IMR-90 (cell line): ENCODE results near the gene GMPPA. TPM values are rescaled to one million over a fixed set of nuclear protein-coding genes. Genes with fewer than 3 reads are reported as not detected.

Experiments
- ATAC-seq: fragments of 200-7000 bp; cut with Tn5 transposase; 2 replicates; pipeline ENCODE4 v1.9.1; 2020; ENCODE audit warnings: low read depth, mild to moderate bottlenecking, moderate library complexity
- BruUV-seq: library from RNA; stranded (reverse); fragments of 400-500 nt; replicated peaks from 2 replicates; lab custom pipeline; 2021; lab: Mats Ljungman, UMichigan
- CTCF ChIA-PET: fragments of 300-600 bp; formaldehyde crosslinking; extraction: SDS; loops from one replicate; lab custom pipeline; 2021; ENCODE audit warnings: antibody characterized with exemption; lab: Yijun Ruan, JAX
- POLR2A ChIA-PET: fragments of 300-600 bp; sonication (Branson Sonifier 250); formaldehyde crosslinking; loops from one replicate; lab custom pipeline; 2022; ENCODE audit warnings: antibody characterized with exemption; ENCODE audit not compliant: unreplicated experiment; lab: Charles Lee
- DNase-seq: peaks from one replicate; pipeline ENCODE4 v3.0.0; 2013
- H2AFZ ChIP-seq: replicated peaks from 2 replicates; pipeline ENCODE3; 2013; ENCODE audit warnings: low read length, mild to moderate bottlenecking; ENCODE audit not compliant: poor library complexity
- H2AK5ac ChIP-seq: 2 replicates; pipeline ENCODE4 v1.6.1; 2013; ENCODE audit warnings: low read depth, low read length, inconsistent platforms
- H2AK9ac ChIP-seq: replicated peaks from 2 replicates; pipeline ENCODE3; 2013; ENCODE audit warnings: mild to moderate bottlenecking, low read depth, low read length, moderate library complexity; ENCODE audit not compliant: poor library complexity
- H2BK120ac ChIP-seq: 2 replicates; pipeline ENCODE4 v1.6.1; 2013; ENCODE audit warnings: low read depth, low read length, inconsistent platforms
- H2BK15ac ChIP-seq: 3 replicates; pipeline ENCODE4 v1.6.1; 2013; ENCODE audit warnings: low read depth, low read length, inconsistent platforms
- H2BK20ac ChIP-seq: 2 replicates; pipeline ENCODE4 v1.6.1; 2013; ENCODE audit warnings: low read depth, mild to moderate bottlenecking, inconsistent platforms, low read length, moderate library complexity
- H2BK5ac ChIP-seq: 2 replicates; pipeline ENCODE4 v1.6.1; 2013; ENCODE audit warnings: mild to moderate bottlenecking, low read depth, low read length, inconsistent platforms; ENCODE audit not compliant: poor library complexity, severe bottlenecking
- H3K14ac ChIP-seq: replicated peaks from 2 replicates; pipeline ENCODE4 v1.6.1; 2013; ENCODE audit warnings: low read depth, low read length, inconsistent platforms
- H3K18ac ChIP-seq: 2 replicates; pipeline ENCODE4 v1.6.1; 2013; ENCODE audit warnings: low read depth, low read length, control low read depth
- H3K23ac ChIP-seq: 2 replicates; pipeline ENCODE4 v1.6.1; 2013; ENCODE audit warnings: low read depth, low read length, inconsistent platforms
- H3K27ac ChIP-seq: 2 replicates; pipeline ENCODE4 v1.5.1; 2013; ENCODE audit warnings: mild to moderate bottlenecking, control low read depth, low read length; ENCODE audit not compliant: insufficient read depth
- H3K27me3 ChIP-seq: 2 replicates; pipeline ENCODE4 v1.6.1; 2013; ENCODE audit warnings: low read length; ENCODE audit not compliant: control insufficient read depth, insufficient read depth
- H3K36me3 ChIP-seq: 2 replicates; pipeline ENCODE4 v1.6.1; 2013; ENCODE audit warnings: low read length, mixed read lengths; ENCODE audit not compliant: control insufficient read depth, insufficient read depth
- H3K4ac ChIP-seq: 2 replicates; pipeline ENCODE4 v1.6.1; 2013; ENCODE audit warnings: low read depth, low read length, inconsistent platforms
- H3K4me1 ChIP-seq: 2 replicates; pipeline ENCODE4 v1.6.1; 2013; ENCODE audit warnings: low read length, mixed read lengths; ENCODE audit not compliant: control insufficient read depth, insufficient read depth
- H3K4me2 ChIP-seq: 2 replicates; pipeline ENCODE4 v1.6.1; 2013; ENCODE audit warnings: low read depth, mild to moderate bottlenecking, control low read depth, low read length, moderate library complexity
- H3K4me3 ChIP-seq: 2 replicates; pipeline ENCODE4 v1.5.1; 2013; ENCODE audit warnings: low read depth, mild to moderate bottlenecking, control low read depth, low read length, moderate library complexity; ENCODE audit not compliant: insufficient read depth
- H3K56ac ChIP-seq: 2 replicates; pipeline ENCODE4 v1.6.1; 2013; ENCODE audit warnings: low read length, inconsistent platforms; ENCODE audit not compliant: insufficient read depth; ENCODE audit errors: extremely low read depth
- H3K79me1 ChIP-seq, 2 experiments: 2 replicates each; pipeline ENCODE4 v1.6.1; 2013; ENCODE audit warnings: low read length in 2 of 2, inconsistent platforms in 1 of 2, low read depth in 1 of 2
- H3K9ac ChIP-seq: 2 replicates; pipeline ENCODE4 v1.6.1; 2013; ENCODE audit warnings: low read depth, low read length, control low read depth
- H3K9me1 ChIP-seq: 2 replicates; pipeline ENCODE4 v1.6.1; 2013; ENCODE audit warnings: low read length, inconsistent platforms; ENCODE audit not compliant: insufficient read depth
- H3K9me3 ChIP-seq: 2 replicates; pipeline ENCODE4 v1.6.1; 2013; ENCODE audit warnings: low read length; ENCODE audit not compliant: control insufficient read depth, insufficient read depth
- H4K20me1 ChIP-seq: 2 replicates; pipeline ENCODE4 v1.6.1; 2013; ENCODE audit warnings: low read length, inconsistent platforms; ENCODE audit not compliant: insufficient read depth
- H4K5ac ChIP-seq: 2 replicates; pipeline ENCODE4 v1.6.1; 2013; ENCODE audit warnings: mild to moderate bottlenecking, low read depth, low read length, control low read depth
- H4K8ac ChIP-seq, 2 experiments: 2 replicates each; pipeline ENCODE4 v1.6.1; 2013; ENCODE audit warnings: low read depth in 2 of 2, low read length in 2 of 2, control low read depth in 1 of 2, inconsistent platforms in 1 of 2
- H4K91ac ChIP-seq: 2 replicates; pipeline ENCODE4 v1.6.1; 2013; ENCODE audit warnings: low read depth, low read length, inconsistent platforms; ENCODE audit not compliant: insufficient read depth
- FOS ChIP-seq: fragments of 150-350 bp; IDR thresholded peaks from 2 replicates; pipeline ENCODE4 v1.6.1; 2016; ENCODE audit warnings: low read depth, low read length
- WGBS, 2 experiments: methylation state at CpG; one replicate each; pipeline versions ENCODE4 v1.1.5 to v1.1.7; 2013; ENCODE audit warnings: missing lambda C conversion rate in 2 of 2; ENCODE audit not compliant: insufficient read length in 1 of 2; ENCODE audit errors: extremely low coverage in 2 of 2; 5-methylcytosine and 5-hydroxymethylcytosine counted together
- dilution Hi-C: fragments of 300-500 bp; cut with HindIII; formaldehyde crosslinking; loops from one replicate; pipeline ENCODE4 v1.14.3; 2018; ENCODE audit warnings: low sequenced_read_pairs; ENCODE audit not compliant: unreplicated experiment
- in situ Hi-C: fragments of 300-500 bp; cut with MboI; formaldehyde crosslinking; loops from 3 replicates; pipeline ENCODE4 v1.14.3; 2019; ENCODE audit warnings: low sequenced_read_pairs, inconsistent platforms, mixed read lengths
- intact Hi-C: fragments of 100-400 bp; cut with micrococcal nuclease; formaldehyde crosslinking; loops from 2 replicates; pipeline ENCODE4 v1.10.0; 2022
- polyA plus RNA-seq, 3 experiments: library from polyadenylated mRNA; depleted of rRNA; stranded (reverse); fragments of >200 nt; gene quantifications; 2 replicates each; pipeline ENCODE4 v1.2.3, GENCODE V29; 2012; ENCODE audit warnings: low replicate concordance in 1 of 3
- total RNA-seq: library from RNA; depleted of rRNA; stranded (reverse); fragments of >200 nt; gene quantifications from 2 replicates; pipeline ENCODE4 v1.2.3, GENCODE V29; 2012

Gene GMPPA
- total and polyA plus RNA-seq, 2 of the 4 experiments (the other 2 are of a cell fraction): 103 to 134 TPM

DNA sequence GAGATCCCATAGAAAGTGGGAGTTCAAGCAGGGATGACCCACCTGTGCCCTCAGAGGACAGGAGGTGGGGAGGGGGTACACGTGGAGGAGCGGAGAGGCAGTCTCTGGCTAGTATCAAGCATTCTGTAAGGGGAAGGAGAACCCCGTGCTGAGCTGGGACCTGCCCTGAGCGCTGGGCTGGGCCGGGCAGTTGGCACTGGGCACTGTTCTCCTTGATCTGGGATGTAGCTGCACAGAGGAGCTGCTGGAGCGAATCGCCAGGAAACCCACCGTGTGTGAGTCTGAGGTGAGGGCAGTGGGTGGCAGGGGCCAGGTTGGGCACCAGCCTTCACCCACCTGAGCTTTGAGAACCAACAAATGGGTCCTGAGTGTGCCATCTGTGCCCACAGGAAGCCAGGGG lies 19.8 kb upstream of the GMPPA start:
- Histone ChIP-seq H2AK9ac (no peak overlapping the region), H3K9me1 (no peaks in the 10 kb centered on the region), H3K79me1 (no peaks in the 10 kb centered on the region), H3K9me3 (no peaks in the 10 kb centered on the region), H2BK20ac (no peak overlapping the region), H4K91ac (no peak overlapping the region), H4K20me1 (no peaks in the 10 kb centered on the region), H3K14ac (no peak overlapping the region), H3K18ac (no peak overlapping the region), H3K9ac (no peak overlapping the region), H3K4me3 (no peak overlapping the region), H4K5ac (no peak overlapping the region), H2BK120ac (no peak overlapping the region), H3K4me1 (peaks cover 3% of the 10 kb centered on the region; the same call in 1 of the 2 replicates), H2AFZ (no peak overlapping the region), H3K4ac (no peak overlapping the region), H3K27me3 (no peaks in the 10 kb centered on the region), H3K23ac (no peak overlapping the region), H3K36me3 (peaks cover 46% of the 10 kb centered on the region), H2BK5ac (no peak overlapping the region), H3K27ac (no peak overlapping the region), H2BK15ac (no peak overlapping the region), H2AK5ac (no peak overlapping the region), H4K8ac (no peak overlapping the region), H3K56ac (no peak overlapping the region), H3K4me2 (no peak overlapping the region)
- dilution Hi-C loops: no loop called here
- in situ Hi-C loops: no loop called here
- no peak for DNase-seq
- no TSS peak for BruUV-seq
- intact Hi-C loops: no loop called here
- WGBS, 2 experiments: 86% methylated on average over 4 of the region's 8 CpGs; no CpG with 5 or more reads in 1 of the 2 experiments
- POLR2A ChIA-PET: no interaction called here
- CTCF ChIA-PET: no interaction called here
- TF ChIP-seq FOS: no peak
- ATAC-seq: no peak
